HG03196 (cell line): ENCODE measurements around the gene USH2A.
"Not testable (repeated sequence)": the region's sequence is repeated elsewhere in the genome, so short reads cannot be mapped to it uniquely, and the experiment has no call there.

Experiments used
- ATAC-seq: cut with Tn5 transposase; IDR thresholded peaks from one replicate; pipeline ENCODE4 v1.9.1; 2021; ENCODE audit not compliant: unreplicated experiment

USH2A gene

DNA sequence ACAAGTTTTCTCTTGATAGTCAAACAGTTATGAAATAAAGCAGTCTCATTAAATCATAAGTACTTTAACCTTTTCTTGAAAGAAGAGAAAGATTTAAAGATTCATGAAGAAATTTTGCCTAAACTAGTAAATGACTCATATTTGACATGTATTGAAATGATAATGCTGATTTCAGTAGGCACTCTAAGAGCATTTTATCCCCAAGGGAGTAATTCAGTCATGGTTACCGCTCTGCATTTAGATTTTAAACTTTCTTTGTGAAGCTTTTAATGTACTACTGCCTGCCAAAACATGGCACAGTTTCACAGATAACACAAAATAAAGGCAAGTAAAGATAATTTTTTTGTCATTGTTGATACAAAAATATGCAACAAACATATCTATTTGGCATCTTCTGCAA lies 6.8 kb downstream of the USH2A start:
- ATAC-seq, result no peak

DNA sequence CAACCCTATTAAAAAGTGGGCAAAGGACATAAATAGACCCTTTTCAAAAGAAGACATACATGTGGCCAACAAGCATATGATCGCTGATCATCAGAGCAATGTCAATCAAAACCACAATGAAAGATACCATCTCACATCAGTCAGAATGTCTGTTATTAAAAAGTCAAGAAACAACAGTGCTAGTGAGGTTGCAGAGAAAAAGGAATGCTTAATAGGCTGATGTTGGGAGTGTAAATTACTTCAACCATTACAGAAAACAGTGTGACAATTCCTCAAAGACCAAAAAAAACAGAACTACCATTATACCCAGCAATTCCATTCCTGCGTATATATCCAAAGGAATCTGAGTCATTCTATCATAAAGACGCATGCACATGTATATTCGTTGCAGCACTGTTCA lies 13.2 kb downstream of the USH2A start:
- ATAC-seq, result no peak

DNA sequence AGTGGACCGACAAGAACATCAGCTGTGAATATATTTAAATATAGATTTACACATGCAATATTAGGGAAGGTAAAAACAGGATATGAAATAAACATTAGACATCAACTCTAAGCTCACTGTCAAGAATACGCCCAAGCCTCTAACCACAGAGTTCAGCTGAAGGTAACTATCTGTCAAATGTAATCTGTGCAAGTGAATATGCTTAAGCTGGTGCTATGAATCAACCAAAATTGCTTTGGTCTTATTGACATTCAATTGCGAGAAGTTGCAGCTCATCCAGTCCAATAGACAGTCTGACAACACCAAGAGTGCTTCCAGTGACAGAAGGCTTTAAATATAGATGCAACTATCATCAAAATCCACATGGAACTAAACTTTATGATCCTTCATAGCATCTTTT lies 32.3 kb downstream of the USH2A start:
- ATAC-seq, result no peak

DNA sequence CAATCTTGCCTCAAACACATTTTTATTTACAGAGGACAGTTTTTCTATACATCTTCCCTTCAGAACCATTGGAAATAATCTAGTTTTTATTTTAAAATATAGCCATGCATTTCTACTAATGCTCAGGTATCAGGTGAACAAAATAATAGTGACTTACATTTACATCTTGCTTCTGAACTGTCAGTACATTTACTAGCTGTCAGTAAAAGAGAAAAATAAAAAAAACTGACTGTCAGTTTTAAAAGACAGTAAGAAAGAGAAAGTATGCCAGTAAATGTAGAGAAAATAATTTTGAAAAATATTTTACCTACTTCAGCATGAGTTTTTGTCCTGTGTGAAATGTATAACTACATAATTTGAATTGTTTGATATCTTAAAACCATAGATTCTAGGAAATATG lies 33.5 kb downstream of the USH2A start:
- ATAC-seq, result no peak

DNA sequence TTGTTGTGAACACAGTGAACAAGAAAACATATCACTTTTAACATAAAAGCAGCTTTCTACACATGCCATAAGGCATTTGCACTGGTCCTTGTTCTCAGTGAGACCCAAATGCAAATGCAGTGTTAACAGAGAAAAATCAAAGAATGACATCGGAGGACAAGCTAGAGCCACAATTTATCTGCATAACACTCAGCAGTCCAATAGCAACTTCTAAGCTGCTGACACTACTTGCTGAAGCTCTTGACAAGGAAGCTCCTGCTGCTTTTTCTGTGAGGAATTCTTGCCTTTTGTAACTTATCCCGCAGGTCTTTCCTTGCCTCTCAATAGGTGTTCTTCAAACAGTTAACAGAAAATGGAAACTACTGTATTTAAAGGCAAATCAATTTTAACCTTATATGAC lies 34.7 kb downstream of the USH2A start:
- no peak for ATAC-seq

DNA sequence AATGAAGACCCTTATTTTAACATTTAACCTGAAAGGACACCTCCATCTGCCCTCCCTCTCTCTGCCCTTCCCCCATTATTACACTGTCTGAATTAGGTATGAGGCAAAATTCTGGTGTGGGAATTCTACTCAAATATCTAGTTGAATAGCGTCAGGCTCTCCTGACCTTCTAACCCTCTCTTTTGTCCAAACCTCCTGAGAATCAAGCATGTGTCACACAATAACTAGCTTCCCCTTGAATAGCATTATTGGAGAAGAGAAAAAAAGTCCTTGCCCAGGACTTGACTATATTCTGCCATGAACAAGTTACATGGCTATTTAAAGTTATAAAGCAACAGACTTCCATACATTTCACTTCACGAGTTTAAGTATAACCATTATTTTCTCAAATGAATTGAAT lies 35.5 kb downstream of the USH2A start:
- no peak for ATAC-seq

DNA sequence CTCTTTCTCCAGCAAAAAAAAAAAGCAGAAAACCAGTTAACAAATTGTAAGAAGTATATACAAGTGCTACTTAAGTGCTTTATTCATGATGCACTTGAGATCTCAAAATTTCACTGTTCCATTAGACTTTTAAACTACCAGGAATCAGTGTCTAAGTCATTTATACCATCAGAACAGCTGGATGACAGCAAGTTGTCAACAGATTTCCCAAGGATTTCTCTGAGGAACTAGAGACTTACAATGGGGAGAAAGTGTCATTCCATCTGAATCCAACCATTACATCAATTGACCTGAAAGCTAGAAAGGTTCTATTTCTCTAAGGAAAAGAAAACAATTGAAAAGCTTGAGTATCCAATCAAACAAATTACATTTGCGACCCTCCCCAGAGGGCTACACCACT lies 43.8 kb downstream of the USH2A start:
- ATAC-seq, result no peak

DNA sequence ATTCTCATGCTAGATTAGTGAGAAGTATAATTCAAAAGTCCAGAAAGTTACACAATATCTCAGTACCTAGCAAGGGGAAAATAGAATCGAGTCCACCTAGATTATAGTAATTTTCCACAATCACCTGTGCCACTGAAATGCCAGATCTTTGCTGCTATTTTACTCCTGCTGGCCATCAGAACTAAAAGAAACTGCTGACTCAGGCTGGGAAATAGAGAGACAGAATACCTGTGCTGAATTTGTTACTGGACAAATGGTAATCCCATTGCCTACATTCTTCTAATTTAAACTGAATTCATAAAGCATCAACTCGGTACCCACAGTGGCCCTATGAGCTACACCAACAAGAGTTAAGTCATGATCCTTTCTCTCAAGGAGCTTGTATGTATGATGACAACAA lies 55.0 kb downstream of the USH2A start:
- ATAC-seq, result no peak

DNA sequence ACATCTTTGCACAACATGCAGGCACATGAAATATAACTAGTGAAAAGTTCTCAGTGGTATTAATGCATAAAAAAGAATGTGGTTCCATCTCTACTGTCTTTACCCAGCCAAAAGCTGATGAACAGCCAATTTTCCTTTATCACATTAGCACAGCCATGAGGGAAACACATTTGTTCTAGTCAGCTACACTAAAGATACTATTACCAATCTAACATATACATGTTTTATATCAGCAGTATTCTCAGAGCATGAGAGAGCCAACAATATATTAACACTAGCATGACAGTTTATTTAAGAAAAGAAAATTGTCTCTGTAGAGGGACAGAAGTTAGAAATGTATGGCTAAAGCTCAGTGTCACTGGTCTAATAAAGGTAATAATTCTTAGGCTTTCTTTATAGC lies 56.3 kb downstream of the USH2A start:
- no peak for ATAC-seq

DNA sequence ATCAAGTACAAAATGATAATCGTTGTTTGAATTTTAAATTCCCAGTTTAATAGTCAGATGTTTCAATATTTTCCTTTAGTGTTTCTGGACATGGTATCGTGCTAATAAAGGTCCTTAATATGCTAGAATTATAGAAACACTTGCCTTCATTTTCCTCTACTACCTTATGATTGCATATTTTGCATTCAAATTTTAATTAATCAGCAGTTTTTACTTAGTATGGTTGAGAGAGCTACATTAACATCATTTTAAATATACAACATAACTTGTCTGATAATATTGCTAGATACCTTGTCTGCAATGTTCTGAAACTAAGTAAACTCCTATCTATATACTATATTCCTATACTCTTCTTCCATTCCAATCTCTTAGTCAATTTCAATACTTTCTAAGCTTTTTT lies 66.3 kb downstream of the USH2A start:
- no peak for ATAC-seq

DNA sequence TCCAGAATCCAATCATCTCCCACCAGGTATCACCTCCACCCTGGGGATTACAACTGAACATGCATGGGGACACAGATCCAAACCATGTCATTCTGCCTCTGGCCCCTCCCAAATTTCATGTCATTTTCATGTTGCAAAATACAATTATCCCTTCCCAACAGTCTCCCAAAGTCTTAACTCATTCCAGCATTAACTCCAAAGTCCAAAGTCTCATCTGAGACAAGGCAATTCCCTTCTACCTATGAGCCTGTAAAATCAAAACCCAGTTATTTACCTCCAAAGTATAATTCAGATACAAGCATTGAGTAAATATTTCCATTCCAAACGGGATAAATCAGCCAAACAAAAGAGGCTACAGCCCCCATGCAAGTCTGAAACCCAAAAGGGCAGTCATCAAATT lies 73.1 kb downstream of the USH2A start:
- ATAC-seq, result no peak

DNA sequence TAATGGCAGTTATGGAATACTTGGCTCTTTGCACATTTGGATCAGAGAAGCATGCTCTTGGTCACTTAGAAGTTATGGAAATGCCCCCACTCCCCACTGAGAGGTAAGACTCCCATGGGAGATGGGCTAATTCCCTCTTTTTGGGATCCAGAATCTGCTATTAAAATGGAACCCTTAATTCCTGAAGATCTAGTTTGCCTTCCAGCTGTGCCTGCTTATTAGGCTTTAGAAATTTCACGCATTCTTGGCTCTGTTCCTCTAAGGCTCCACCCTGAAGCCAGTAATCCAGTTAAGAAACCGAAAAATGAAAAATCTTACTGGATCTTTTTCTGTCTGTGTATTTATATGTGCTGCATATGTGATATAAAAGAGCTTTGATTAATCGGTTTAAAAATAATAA lies 76.7 kb downstream of the USH2A start:
- no peak for ATAC-seq

DNA sequence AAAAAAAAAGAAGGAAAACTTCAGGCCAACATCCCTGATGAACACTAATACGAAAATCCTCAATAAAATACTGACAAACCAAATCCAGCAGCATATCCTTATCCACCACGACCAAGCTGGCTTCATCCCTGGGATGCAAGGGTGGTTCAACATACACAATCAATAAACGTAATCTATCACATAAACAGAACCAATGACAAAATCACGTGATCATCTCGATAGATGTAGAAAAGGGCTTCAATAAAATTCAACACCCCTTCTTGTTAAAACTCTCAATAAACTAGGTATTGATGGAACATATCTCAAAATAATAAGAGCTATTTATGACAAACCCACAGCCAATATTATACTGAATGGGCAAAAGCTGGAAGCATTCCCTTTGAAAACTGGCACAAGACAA lies 82.7 kb downstream of the USH2A start:
- ATAC-seq, result not testable (repeated sequence)

DNA sequence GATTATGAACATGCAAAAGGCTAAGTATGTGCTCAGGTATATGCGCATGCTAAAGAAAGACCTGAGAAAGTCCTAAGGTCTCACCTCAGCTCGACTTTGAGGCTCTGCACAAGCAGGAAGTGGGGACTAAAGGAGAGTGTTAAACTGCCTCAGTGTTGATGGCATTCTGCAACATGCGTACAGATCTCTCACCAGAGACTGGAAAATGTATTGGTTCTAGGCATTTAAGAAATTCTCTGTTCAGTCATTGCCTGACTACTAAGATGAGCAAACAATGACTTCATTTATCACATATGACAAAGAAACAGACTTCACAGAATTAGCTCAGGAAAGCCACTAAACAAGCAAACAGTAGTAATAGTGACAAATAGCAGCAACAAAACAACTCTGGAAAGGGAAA lies 90.8 kb downstream of the USH2A start:
- no peak for ATAC-seq

DNA sequence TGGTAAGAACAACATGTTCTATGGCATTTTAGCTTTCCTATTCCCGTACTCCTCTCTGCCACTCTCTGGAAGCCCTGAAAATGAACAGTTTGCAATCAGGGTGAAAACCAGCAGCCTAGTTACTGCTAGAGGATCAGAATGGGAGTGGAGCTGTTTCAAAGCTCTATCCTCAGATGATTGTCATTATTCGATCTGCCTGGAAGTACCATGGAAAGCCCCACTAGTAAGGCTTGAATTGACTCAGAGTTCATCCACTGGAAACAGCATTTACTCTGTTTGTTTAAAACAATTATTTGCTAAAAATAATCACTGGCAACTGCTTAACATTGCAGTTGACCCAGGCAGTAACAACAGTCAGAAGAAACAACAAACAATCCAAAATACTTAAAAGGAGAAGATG lies 91.2 kb downstream of the USH2A start:
- ATAC-seq, result no peak

DNA sequence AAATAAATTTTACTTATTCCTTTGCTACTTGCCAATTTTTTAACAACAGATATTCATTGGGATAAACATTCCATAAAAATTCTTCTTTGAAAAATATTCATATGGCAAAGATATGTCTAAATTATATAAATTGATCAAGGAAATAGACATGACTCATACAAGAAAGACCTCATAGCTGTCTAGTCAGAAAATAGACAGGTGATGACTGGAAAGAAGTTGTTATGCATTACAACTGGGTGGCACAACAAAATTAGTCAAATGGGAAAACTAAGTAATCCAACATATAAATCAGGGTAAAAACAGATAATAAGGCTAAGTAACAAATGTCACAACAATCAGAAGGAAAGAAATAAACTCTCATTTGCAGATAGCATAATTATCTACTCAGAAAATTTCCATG lies 92.0 kb downstream of the USH2A start:
- no peak for ATAC-seq

DNA sequence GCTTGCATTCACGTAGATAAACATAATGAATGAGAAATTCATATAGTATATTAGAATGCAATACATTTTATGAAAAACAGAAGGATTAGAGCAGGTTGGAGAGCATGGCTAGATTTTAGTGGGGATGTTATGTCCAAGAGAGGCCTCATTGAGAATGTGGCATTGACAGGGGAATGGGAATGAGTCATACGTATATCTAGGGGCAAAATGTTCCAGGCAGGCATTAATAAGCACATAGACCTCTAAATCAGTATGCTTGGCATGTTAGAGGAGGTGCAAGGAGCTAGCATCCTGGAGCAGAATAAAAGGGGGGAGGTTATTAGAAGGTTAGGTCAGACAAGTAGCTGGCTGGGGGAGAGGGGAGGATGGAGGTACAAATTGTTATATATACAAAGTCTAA lies 93.0 kb downstream of the USH2A start:
- ATAC-seq, result no peak

DNA sequence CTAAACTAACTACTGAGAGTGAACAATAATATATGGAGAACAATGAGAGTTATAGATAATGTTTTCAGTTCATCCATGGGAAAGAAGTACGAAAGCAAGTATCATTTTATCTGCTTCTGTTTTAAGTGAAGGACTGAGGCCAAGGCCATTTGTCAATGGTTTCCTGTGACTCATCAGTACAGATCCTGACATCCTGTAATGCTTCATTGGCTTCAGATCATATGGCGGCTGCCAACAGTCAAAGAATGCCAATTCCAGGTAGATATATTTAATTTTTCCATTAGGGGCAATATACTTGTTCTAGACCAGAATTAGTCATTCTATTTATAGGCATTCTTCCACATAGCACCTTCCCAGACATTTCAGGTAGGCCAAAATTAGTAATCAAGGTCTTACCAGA lies 97.3 kb downstream of the USH2A start:
- ATAC-seq, result no peak

DNA sequence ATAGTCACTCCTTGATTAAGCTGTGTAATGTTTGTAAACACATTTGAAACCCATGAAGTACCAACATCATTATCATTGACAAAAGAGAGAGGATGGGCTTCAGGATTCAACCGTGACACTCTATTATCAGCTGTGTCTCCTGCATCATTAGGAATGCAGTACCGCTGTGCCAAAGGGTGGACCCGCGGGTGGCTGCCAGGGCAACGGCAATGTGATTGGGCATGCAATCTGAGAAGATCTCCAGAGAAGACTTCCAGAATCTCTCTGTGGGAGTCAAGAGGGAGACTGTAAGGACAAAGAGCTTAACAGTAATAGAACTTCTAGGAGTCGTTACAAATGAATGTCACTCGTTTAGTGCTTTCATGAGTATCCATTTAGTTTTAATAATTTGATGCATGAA lies 97.9 kb downstream of the USH2A start:
- ATAC-seq, result no peak

DNA sequence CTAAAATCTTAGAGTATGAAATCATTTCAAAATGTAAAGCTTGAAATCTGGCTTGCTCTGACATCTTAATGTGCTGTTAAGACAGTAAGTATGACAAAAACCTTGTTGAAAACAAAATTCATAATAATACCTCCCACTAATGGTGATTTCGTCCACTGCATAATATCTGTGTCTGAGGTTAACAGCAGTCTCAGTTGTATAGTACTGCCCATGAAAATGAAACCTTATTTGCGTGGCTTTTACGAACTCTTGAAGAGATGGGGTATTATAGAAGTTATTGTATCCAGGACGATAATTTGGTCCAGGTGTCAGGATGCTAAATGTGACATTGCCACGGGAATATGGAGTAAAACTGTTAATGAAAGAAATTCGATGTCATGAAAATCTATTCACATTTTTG lies 99.9 kb downstream of the USH2A start:
- ATAC-seq, result no peak

DNA sequence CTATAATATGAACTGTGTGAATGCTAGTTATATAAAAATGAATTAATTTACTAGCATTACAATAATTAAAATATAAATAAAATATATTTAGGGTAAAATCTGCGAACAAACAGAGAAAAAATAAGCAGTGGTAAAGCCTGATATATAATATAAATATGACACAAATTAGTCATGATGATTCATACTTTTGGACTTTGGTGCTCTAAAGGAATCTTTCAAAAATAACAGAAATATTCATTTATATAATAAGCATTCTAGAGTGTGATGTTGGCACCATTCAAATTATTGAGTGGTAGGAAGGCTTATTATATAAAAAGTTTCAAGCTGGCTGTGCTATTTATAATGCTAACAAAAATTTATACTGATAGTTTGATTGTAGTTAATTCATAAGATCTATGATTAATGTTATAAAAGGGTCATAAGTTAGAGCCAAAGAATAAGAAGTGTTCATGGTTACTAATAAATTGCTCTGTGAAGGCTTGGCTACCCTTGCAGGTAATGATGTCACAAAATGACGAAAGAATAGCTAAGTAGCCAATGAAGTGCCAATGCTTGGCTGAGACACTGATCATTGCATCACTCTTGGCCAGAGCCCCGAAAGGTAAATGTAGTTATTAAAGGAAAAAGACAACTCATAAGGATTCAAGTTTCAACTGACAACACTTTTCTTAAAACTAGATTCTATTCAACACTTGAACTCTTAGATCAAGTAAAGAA lies 108.7 kb downstream of the USH2A start:
- ATAC-seq, result no peak

DNA sequence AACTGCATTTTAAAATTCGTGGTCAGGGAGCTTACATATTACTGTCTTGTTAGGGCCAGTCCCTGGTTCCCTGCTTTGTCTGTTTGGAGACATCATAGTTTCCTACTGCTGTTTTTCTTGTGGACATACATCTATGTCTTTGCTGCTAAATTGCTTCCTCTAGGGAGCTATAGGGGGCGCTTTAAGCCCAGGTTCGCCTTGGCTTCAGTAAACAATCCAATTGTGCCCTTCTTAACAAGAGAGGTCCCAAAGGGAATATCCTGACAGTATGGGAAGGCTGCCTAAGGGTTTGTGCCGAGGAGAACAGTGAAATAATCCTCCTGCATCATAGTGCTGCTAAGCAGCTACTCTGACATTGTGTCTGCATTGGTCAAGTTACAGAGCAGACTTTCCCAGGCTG lies 112.5 kb downstream of the USH2A start:
- no peak for ATAC-seq

DNA sequence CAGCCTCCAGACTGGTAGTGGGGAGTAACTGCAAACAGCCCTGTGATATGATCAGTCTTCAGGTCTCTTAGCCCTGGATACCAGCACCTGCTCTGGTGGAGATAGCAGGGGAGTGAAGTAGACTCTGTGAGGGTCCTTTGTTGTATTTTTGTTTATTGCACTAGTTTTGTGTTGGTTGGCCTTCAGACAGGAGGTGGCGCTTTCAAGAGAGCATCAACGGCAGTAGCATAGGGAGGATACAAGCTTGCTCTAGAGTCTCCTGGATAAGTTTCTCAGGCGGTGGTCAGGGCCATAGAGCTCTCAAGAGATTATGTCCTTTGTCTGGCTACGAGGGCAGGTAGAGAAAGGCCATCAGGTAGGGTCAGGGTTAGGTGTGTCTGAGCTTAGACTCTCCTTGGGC lies 116.4 kb downstream of the USH2A start:
- no peak for ATAC-seq

DNA sequence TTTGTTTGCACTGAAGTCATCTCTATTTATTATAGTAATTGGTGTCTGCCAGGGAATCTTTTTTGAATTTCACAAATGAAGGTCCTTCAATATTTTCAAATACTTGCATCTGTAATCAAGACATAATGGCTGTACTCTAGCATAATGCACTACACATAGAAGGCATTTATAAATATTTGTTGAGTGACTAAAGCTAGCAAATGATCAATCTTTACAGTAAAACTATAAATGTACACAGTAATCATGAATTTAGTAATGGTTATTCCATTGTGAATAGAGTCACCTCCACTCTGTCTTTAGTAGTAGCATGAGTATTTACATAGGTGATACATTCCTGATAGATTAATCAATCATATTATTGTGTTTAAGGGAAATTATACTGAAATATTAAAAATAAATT lies 119.6 kb downstream of the USH2A start:
- no peak for ATAC-seq
